CD4-positive, alpha-beta T cell treated with Interleukin-15 for 4 hours (primary cell): ENCODE measurements around the gene MPDU1.
"Not testable (repeated sequence)": the region's sequence is repeated elsewhere in the genome, so short reads cannot be mapped to it uniquely, and the experiment has no call there.

ENCODE experiments used
- DNase-seq: peaks from one replicate; pipeline ENCODE4 v3.0.0-alpha.2; 2020; ENCODE audit warnings: low spot score

Gene MPDU1

DNA sequence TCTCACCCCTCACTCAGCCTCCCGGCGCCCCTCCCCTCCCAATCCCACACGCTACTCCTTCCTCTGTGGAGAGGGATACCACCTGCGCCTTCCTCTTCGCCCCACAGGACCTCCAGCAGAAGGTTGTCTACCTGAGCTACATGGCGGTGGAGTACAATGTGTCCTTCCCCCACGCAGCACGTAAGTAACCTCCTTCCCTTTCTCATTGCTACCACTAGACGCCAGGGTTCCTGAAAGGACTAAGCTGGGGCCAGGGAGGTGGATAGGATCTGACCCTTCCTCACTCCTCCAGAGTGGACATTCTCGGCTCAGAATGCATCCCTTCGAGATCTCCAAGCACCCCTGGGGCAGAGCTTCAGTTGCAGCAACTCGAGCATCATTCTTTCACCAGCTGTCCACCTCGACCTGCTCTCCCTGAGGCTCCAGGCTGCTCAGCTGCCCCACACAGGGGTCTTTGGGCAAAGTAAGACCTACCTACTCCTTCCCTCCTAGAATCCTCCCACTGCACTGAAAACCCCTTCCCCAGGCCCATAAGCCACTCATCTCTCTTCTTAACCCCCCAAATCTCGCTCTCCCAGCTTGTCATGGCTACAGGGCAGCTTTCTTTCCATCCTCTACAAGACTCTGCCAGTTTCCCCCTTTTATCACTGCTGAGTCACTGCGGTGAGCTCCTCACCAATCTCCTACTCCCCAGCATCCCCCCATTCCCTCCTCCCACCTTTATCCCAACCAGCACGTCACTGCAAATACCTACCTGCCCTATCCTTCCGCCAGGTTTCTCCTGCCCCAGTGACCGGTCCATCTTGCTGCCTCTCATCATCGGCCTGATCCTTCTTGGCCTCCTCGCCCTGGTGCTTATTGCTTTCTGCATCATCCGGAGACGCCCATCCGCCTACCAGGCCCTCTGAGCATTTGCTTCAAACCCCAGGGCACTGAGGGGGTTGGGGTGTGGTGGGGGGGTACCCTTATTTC is 2.8 kb upstream of the MPDU1 start:
- DNase-seq: no peak

GRCh38 chr17:7582396-7583252 is 1.0 kb upstream of the MPDU1 start:
- no peak for DNase-seq

DNA sequence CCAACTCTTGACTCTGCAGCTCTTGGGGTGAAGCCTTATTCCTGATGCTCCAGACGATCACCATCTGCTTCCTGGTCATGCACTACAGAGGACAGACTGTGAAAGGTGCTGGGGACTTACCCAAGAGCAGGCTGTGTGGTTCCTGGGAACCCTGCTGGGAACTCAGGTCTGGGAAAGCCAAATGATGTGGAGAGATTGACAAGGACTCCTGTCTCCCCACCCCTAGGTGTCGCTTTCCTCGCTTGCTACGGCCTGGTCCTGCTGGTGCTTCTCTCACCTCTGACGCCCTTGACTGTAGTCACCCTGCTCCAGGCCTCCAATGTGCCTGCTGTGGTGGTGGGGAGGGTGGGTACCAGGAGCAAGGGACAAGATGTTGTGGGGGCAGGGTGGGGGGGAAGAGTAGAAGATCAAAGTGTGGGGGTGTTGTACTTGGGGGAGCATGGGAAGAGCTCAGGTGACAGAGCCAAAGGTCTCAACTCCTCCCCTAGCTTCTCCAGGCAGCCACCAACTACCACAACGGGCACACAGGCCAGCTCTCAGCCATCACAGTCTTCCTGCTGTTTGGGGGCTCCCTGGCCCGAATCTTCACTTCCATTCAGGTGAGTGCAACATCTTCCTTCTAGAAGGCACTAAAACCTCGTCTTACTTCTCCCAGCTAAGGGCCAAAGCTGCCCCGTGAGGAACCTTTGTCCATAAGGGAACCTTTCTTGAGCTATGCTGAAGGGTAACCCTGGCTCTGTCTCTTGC is 3.2 kb downstream of the MPDU1 start:
- DNase-seq: no peak

DNA sequence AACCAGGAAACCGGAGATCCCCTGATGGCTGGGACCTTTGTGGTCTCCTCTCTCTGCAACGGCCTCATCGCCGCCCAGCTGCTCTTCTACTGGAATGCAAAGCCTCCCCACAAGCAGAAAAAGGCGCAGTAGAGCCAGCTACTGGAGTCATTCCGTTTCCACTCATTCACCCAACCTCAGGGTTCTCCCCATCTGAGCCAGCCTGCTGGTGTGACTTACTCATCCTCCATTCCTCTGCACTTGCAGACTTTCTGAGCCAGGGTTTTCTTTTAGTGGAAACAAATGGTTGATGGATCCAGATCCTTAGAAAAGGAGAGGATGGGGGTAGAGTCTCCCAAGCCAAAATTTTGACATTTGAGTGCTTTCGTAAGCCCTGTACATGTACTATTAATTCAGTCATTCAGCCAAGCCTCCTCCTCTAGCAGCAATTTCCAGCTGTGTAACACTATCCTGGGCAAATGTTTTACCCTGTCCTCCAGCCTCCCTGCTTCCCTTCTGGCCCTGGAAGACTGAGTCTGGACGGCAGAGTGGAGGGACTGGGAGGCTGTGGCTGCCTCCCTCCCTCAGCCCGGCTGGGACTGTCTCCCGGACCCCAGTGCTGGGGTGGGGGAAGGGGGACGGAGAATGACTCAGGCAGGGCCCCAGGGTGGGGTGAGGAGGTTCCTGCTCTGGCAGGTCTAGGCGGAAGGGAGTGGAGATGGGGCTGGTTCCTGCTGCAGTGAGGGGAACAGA is 3.9 kb downstream of the MPDU1 start:
- no peak for DNase-seq

DNA sequence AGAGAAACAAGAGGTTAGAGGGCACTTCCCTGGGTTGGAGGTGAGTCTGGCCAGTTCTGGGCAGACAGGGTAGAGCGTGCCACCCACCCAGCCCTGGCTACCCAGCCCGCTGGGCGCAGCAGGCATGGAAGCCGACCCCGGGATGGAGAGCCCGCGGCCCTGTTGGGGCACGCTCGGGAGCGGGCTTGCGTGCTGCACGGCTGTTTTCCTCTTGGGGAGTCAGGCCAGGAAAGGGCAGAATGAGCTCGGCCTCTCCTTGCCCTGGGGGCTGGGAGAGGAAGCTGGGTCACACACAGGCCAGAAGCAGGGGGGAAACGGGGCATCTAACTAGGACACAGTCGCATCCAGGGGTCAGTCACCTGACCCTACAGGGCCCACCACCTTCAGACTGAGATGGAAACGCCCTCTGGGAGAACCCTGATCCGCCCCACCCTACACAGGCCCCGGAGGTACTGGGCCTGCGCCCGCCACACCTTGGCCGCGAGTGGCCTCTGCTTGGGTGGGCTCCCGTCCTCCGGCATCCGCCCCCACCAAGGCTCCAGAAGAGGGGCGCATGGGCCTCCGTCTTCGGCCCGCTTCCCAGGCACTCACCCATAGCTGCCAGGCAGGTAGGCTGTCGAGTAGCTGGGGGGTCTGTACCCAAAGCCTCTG is 5.0 kb downstream of the MPDU1 start:
- no peak for DNase-seq

- peak; percentile 65 for DNase-seq
Observed at GRCh38 chr17:7589204-7589868, 5.7 kb downstream of the MPDU1 start.

DNA sequence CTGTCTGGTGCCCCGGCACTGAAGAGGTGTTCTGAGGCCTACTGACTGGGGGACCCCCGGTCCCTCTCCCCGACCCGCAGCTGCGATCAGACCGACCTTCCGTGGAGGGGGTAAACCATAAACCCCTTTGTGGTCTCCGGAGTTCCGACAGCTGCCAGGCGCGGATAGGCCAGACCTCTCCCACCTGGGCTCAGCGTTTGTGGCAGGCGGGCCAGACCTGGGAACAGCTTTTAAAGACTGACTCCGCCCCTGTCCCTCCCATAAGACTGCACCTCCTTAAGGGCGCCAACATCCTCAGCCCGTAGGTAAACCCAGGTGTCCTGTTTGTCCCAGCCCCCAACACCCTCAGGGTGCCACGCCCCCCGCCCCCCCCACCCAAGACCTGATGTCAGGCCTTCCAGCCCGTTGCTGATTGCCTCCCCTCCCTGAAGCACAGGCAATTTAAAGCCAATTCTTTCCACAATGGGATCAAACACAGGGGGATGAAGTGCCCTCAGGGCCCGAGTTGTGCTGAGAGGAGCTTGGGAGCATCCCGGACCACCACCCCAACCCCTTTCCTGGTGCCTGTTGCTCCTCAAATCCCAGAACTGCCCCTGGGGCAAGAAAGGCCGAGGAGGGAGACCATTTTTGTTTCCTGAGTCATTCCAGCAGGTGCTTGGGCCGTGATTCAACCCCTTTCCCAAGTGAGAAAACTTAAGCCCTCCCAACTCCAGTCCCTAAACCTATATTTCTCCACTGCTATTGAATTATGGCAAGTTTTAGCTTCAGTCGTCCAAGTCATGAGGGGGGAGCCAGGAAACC is 6.4 kb downstream of the MPDU1 start, which contains the start of gene SOX15:
Gene SOX15, minus strand, starts transcription at position 204 of the 801 bp plus-strand sequence. CDS start 418 bp downstream, outside the sequence.
- DNase-seq: no peak

DNA sequence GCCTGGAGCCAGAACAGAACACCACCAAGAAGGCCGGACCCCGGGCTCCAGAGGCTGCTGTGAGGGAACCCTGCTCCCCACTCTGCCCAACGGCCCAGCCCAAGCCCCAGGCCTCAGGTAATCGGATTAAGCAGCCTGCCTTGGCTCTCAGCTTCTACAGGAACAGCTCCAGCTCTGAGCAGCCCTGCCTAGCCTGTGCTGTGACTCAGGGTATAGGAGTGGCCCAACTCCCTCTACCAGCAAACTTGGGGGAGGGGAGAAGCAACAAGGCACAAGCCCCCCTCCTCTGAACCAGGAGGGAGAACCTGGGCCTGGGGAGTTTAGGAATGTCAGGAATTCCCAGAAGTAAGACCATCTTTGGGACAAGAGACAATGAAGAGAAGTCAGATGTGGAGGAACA is 7.1 kb downstream of the MPDU1 start:
- no peak for DNase-seq

DNA sequence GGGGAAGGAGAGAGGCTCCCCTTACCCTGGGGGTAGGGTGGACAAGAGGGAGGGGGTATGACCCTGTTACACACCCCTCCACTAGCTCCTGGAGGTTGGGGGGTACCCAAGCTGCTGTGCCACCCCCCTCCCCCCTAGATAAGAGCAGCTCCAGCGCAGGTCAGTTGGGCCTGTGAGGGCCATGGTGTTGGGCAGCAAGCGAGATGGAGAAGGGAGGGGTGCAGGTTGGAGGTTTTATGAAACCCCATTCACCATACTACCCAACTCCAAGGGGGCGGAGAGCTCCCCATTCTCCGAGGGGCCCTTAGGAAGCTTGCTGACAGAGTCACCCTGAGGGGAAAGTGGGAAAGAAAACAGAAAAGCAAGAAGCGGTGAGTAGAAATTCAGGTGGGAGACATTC is 7.9 kb downstream of the MPDU1 start:
- no peak for DNase-seq

DNA sequence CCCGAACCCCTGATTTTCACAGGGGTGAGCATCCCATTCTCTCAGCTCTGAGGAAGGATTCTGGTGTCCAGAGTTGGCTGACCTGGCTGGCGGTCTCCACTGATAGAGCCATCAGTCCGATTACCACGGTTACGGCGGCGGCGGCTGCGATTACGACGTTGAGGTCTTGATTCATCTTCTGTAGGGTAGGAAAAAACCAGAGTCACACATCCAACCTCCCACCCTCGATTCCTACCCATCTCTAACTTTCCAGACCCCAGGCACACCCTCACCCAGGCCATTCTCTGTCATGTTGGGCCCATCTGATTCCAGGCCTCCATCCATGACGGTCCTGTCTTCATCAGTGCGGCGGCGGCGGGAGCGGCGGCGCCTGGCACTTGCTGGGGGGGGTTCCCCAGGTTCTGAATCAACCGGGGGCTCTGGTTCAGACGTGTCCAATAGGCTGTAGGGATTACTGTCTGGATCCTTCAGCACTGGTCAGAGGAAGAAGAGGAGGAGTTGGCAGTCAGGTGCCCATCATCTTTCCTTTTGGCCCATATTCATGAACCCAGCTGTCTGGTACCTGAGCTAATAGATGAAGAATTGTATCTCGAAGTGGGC is 8.9 kb downstream of the MPDU1 start:
- no peak for DNase-seq

DNA sequence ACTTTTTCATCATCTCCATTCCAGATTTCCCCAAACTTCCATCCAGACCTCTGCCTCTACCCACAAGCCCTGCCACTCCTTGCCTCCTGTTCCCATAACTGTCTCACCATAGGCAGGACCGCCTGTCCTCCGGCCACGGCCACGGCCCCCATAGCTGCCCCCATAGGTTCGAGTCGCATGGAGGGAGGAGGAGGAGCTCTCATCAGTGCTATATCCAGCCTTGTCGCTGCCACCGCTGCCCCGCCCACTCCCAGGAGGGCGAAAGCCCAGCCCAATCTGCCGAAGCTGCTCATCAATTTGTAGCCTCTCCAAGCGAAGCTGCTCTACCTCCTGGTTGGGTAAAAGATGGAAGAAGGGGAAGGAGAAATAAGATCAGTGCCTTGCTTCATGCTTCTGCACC is 9.6 kb downstream of the MPDU1 start:
- no peak for DNase-seq

GRCh38 chr17:7597561-7597960 is 13.9 kb downstream of the MPDU1 start:
- DNase-seq: not testable (repeated sequence)

DNA sequence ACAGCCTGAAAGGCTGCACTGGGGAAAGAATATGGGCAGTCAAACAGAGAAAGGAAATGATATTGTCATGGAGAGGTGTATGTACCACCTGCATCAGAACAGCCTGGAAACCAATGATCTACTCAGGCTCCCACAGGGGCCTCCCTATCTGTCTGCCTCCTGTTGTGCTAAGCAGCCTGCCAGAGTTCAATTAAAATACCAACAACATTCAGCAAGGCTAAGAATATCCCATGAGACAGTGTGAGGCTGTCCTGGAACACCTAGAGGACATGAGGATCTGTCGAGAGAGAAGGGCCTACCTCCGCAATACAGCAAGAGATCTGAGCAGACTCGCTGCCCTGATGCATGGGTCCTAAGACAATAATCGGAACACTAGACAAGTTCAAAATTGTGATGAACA is 22.6 kb downstream of the MPDU1 start:
- DNase-seq: no peak

GRCh38 chr17:7610641-7611040 is 27.0 kb downstream of the MPDU1 start:
- DNase-seq: no peak

DNA sequence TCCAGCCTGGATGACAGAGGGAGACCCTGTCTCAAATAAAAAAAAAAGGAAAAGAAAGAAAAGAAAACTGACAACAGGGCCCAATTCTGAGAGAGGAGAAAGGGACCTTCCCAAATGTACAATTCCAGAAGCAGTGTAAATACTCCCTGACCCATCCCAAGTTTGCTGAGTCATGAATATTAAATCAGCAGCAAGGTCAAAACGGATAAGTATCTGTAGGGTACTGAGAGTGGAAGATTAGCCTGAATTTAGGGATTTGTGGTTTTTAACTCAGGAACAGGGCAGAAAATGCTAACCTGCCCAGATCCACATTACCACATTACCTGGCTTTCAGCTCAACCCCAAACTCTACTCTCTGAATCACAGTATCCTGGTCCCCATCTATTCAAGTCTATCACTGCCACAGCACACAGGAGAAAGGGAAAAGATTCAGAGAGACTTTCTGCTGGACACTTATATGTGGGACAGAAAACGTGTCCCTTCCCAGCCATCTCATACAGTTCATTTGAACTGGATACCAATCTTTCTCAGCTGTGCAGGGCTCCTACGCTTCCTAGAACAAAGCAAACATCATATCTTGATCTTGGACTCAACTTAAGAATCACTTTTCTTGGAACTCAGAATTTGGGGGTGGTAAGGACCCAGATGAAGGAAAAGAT is 28.1 kb downstream of the MPDU1 start:
- no peak for DNase-seq

- no peak for DNase-seq
Observed at GRCh38 chr17:7612294-7612640, 28.6 kb downstream of the MPDU1 start.

- no peak for DNase-seq
Observed at GRCh38 chr17:7613769-7614424, 30.2 kb downstream of the MPDU1 start.
